NT2/D1 (cell line): Measurements from ENCODE around the gene LYSET.
"Not testable (repeated sequence)": the region's sequence is repeated elsewhere in the genome, so short reads cannot be mapped to it uniquely, and the experiment has no call there.

Experiments
- DNase-seq: peaks from one replicate; pipeline ENCODE4 v3.0.0-alpha.2; 2011; ENCODE audit warnings: low read depth, low spot score
- H3K27me3 ChIP-seq: 2 replicates; pipeline ENCODE4 v1.6.0; 2011; ENCODE audit warnings: mild to moderate bottlenecking; ENCODE audit not compliant: insufficient read length, insufficient read depth
- H3K36me3 ChIP-seq: 2 replicates; pipeline ENCODE4 v1.6.1; 2011; ENCODE audit warnings: mild to moderate bottlenecking, low read length, mixed read lengths; ENCODE audit not compliant: insufficient read depth, insufficient read length
- H3K4me1 ChIP-seq: 2 replicates; pipeline ENCODE4 v1.5.1; 2011; ENCODE audit not compliant: insufficient read depth, insufficient read length
- H3K4me3 ChIP-seq: 2 replicates; pipeline ENCODE4 v1.5.1; 2011; ENCODE audit warnings: low read depth; ENCODE audit not compliant: insufficient read length
- H3K9ac ChIP-seq: 2 replicates; pipeline ENCODE4 v1.6.0; 2011; ENCODE audit warnings: low read depth; ENCODE audit not compliant: insufficient read length
- H3K9me3 ChIP-seq: 2 replicates; pipeline ENCODE4 v1.5.1; 2011; ENCODE audit warnings: mild to moderate bottlenecking, low read length; ENCODE audit not compliant: insufficient read depth
- SUZ12 ChIP-seq: IDR thresholded peaks from 2 replicates; pipeline ENCODE4 v1.6.1; 2011; ENCODE audit not compliant: insufficient read length, insufficient read depth; ENCODE audit errors: extremely low read depth
- YY1 ChIP-seq: IDR thresholded peaks from 2 replicates; pipeline ENCODE4 v1.6.1; 2011; ENCODE audit not compliant: insufficient read length, insufficient read depth
- ZNF274 ChIP-seq: IDR thresholded peaks from 2 replicates; pipeline ENCODE4 v1.6.1; 2011; ENCODE audit warnings: mild to moderate bottlenecking, low read depth, low read length

LYSET gene

DNA sequence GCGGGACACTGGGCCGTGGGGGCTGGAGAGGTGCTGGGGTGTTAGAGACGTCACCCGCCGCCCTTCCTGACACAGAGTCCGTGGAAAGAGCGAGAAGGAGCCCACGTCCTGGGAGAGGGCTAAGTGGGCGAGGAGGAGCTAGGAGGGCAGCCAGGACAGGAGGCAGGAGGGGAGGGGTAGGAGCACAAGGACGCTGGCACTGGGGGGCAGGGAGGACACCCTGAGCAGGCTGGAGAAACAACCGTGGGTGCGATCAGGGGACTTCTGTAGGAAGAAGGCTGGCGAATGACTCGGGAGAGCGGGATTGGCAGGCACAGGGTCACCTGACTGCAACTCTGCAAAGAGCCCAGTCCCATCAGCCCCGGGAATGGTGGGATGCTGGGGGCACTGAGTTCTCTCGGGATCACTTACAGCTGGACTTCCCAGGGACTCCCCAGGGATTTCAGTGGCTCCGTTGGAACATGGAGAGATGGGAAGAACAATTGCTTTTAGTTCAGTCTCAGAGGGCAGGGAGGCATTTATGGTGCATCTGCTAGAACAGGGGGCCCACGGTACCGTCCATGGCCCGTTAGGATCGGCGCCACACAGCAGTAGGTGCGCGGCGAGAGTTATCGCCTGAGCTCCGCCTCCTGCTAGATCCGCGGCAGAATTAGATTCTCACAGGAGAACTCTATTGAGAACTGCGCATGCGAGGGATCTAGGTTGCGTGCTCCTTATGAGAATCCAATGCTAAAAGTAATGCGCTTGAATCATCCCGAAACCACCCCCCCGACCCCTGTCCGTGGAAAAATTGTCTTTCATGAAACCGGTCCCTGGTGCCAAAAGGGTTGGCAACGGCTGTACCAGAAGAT lies 46.2 kb downstream of the LYSET start:
- Histone ChIP-seq H3K9ac (no peak overlapping the region), H3K27me3 (no peaks in the 10 kb centered on the region), H3K4me3 (no peak overlapping the region), H3K4me1 (no peaks in the 10 kb centered on the region), H3K9me3 (no peaks in the 10 kb centered on the region), H3K36me3 (peaks cover 21% of the 10 kb centered on the region)
- no peak for DNase-seq
- no peak for TF ChIP-seq YY1
- no peak for TF ChIP-seq ZNF274
- no peak for TF ChIP-seq SUZ12

DNA sequence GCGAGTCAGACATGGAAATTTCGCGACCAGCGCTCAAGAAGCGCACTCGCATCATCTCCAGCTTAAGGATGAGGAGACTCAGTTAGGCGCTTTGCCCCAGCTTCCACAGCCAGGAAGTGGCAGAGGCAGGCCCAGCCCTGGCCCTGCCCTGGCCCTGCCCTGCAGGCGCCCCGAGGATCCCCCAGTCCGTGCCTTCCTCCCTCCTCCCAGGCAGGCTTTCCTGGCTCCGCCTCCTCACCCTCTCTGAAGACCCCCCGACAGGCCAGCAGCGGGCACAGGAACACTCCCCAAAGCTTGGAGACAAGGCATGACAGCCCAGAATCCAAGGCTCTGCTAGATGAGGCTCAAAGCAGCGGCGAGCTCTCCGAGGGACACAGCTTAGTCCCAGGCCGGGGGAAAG lies 47.0 kb downstream of the LYSET start:
- Histone ChIP-seq H3K27me3 (no peaks in the 10 kb centered on the region), H3K36me3 (peaks cover 18% of the 10 kb centered on the region), H3K9ac (no peak overlapping the region), H3K4me1 (no peaks in the 10 kb centered on the region), H3K9me3 (no peaks in the 10 kb centered on the region), H3K4me3 (no peak overlapping the region)
- no peak for TF ChIP-seq ZNF274
- TF ChIP-seq YY1: no peak
- TF ChIP-seq SUZ12: no peak
- no peak for DNase-seq

DNA sequence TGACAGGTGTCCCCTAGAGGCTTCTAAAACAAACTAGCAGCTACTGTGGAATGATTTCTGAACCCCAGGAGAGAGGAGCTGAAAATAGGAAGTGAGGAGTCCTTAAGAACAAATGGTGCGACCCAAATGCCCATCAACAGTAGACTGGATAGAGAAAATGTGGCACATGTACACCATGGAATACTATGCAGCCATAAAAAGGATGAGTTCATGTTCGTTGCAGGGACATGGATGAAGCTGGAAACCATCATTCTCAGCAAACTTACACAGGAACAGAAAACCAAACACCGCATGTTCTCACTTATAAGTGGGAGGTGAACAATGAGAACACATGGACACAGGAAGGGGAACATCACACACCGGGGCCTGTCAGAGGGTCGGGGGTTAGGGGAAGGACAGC lies 48.0 kb downstream of the LYSET start:
- not testable (repeated sequence) for H3K4me1 ChIP-seq, H3K27me3 ChIP-seq, DNase-seq, H3K9me3 ChIP-seq, H3K36me3 ChIP-seq, H3K4me3 ChIP-seq, H3K9ac ChIP-seq

DNA sequence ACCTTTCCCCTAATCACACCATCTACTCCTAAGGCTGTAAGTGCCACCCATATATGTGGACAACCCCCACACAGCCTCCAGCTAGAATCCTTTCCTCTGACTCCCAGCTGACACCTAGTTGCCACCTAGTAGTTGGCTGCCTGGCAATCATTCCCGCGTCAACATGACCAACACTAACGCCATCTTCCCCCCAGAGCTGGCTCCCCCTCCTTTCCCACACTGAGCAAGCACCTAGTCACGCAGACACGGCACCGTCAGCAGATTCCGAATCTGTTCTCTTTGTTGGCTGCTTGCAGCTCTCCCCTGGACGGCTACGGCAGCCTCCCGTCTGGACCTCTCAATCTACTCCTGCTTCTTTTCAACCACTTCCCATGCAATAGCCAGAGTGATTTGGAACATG lies 49.7 kb downstream of the LYSET start:
- H3K36me3 ChIP-seq: peaks cover 5% of the 10 kb centered on the region
- H3K27me3 ChIP-seq: no peaks in the 10 kb centered on the region
- H3K4me1 ChIP-seq: no peaks in the 10 kb centered on the region
- H3K4me3 ChIP-seq: no peak overlapping the region
- no peaks in the 10 kb centered on the region for H3K9me3 ChIP-seq
- no peak overlapping the region for H3K9ac ChIP-seq
- DNase-seq: no peak
- TF ChIP-seq ZNF274 (no peak), SUZ12 (no peak), YY1 (no peak)
